H7 (cell line): Measurements from ENCODE around the gene SLC12A4. TPM values are rescaled to one million over a fixed set of nuclear protein-coding genes. Genes with fewer than 3 reads are reported as not detected.
"Not testable (repeated sequence)": the region's sequence is repeated elsewhere in the genome, so short reads cannot be mapped to it uniquely, and the experiment has no call there.

Experiments
- DNase-seq: peaks from one replicate; pipeline ENCODE4 v3.0.0; 2012
- H3K27me3 ChIP-seq: 2 replicates; pipeline ENCODE4 v1.6.0; 2011; ENCODE audit warnings: mild to moderate bottlenecking, low read length; ENCODE audit not compliant: control insufficient read depth, insufficient read depth
- H3K36me3 ChIP-seq: replicated peaks from 2 replicates; pipeline ENCODE4 v1.5.1; 2011; ENCODE audit warnings: low read length; ENCODE audit not compliant: control insufficient read depth, insufficient read depth
- H3K4me3 ChIP-seq: 2 replicates; pipeline ENCODE4 v1.5.1; 2011; ENCODE audit warnings: low read depth, mild to moderate bottlenecking, control low read depth, low read length, moderate library complexity; ENCODE audit not compliant: insufficient read depth
- total RNA-seq: library from RNA; depleted of rRNA; stranded (reverse); fragments of >200 nt; shearing (Covaris generic); gene quantifications from 2 replicates; pipeline ENCODE4 v1.2.3, GENCODE V29; 2014

Gene SLC12A4
- total RNA-seq, 1 experiment from 2014 or later = 43.2 TPM

- H3K27me3 ChIP-seq, DNase-seq, H3K36me3 ChIP-seq, H3K4me3 ChIP-seq: not testable (repeated sequence)
Measured at GRCh38 chr16:67994040-67994408, 25.6 kb upstream of the SLC12A4 start.

DNA sequence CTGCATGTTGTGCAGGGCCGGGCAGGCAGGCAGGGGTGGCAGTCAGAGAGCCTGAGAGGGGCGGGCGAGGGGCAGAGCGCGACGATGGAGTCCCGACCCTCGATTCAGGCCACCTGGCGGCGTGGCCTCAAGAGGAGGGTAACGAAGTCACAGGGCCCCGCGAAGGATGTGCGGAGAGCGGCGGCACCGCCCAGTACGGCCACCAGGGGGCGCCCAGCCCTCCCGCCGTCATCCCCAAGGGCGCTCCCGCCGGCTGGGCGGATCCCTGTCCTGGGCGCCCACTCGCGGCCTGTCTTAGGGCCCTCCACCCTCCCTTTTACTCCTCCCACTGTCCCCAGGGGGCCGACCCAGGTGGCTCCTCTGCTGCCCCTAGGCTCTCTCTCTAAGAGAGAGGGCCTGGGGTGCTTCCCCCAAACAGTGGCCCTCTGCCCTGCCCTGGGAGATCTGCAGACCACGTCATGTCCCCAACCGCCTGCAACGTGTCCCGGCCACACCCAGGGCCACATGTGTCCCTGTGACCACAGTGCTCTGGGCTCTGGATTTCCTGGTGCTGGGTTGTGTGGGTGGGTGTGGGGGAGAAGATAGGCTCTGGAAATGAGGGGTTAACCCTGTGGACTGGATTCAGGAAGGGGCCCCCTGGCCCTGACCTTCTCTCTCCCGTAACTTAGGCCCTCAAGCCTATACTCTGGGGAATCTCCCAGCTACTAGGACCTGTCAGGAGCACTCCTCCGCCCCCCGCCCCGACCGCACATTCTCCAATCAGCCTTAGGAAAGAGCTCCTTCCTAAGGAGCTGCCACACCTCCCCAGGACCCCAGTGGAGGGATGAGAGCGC is 25.0 kb upstream of the SLC12A4 start:
- Histone ChIP-seq H3K27me3 (peaks cover 6% of the 10 kb centered on the region; the same call in 1 of the 2 replicates), H3K4me3 (no peak overlapping the region), H3K36me3 (no peaks in the 10 kb centered on the region)
- DNase-seq = peak; percentile 97

DNA sequence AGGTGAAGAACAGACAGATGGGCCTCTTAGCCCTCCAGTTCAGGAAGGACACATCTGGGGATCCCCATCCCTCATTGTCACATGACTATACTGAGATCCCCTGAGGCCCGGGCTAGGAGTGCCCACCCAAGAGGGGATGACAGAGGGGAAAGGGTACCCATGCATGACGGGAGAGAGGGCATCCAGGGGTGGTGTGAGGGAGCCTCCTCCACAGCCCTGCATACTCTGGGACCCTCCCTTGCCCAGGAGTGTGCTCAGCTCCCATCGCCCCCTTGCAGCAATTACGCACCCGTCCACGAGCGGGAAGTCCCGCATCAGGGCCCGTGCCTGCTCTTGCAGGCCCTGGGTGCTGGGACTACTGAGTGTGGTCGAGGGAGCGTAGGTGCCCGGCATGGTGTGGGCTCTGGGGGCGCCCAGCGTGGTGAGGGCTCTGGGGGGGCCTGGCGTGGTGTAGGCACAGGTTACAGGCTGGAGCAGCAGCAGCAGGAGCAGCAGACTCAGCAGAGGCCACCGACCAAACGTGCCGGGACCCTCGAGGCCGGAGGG is 24.3 kb upstream of the SLC12A4 start:
- no peak for DNase-seq
- Histone ChIP-seq H3K4me3 (no peak overlapping the region), H3K36me3 (no peaks in the 10 kb centered on the region), H3K27me3 (peaks cover 6% of the 10 kb centered on the region; the same call in 1 of the 2 replicates)

GRCh38 chr16:67990018-67990386 is 21.6 kb upstream of the SLC12A4 start:
- H3K36me3 ChIP-seq = no peaks in the 10 kb centered on the region
- no peak overlapping the region for H3K4me3 ChIP-seq
- H3K27me3 ChIP-seq = peaks cover 6% of the 10 kb centered on the region; the same call in 1 of the 2 replicates
- DNase-seq = peak; percentile 4

DNA sequence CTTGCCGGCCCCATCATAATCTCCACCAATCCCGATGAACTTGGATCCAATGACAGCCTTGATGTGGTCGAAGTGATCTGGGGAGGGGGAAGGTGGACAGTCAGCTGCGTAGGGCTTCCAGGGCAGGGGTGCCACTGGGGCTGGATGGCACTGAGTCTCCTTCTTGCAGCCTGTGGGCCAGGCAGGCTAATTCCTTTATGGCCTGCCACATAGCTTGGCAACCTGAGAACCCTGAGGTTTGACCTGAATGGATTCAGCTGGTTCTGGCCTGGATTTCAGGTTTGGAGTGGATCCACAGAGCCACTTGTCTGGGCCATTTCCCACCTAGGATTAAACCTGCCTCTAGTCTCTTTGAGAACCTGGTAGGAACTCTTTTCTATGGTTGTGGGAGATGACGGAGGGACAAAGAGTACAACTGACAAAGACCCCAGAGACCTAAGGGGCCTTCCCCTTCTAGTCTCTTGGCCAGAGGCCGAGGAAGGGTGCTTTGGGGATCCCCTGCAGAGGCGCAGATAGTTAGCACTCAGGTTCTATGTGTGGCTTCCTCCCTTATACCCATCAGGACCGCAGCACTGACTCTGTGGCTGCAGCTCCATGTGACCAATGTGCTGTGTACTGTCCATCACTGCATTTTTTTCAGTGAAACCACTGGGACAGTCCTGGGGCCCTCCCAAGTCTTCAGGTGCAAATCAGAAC is 21.0 kb upstream of the SLC12A4 start:
- peak; percentile 9 for DNase-seq
- H3K36me3 ChIP-seq = no peaks in the 10 kb centered on the region

DNA sequence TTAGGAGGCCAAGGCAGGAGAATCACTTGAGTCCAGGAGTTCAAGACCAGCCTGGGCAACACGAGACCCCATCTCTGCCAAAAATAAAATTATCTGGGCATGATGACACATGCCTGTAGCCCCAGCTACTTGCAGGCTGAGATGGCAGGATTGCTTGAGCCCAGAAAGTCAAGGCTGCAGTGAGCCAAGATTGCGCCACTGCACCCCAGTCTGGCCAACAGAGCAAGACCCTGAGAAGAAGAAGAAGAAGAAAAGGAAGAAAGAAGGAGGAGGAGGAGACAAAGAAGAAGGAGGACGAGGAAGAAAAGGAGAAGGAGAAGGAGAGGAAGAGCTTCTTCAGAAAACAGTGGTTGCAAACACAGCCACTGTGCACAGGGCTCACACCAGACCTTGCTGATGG is 20.2 kb upstream of the SLC12A4 start:
- no peaks in the 10 kb centered on the region for H3K36me3 ChIP-seq
- no peak overlapping the region for H3K4me3 ChIP-seq
- no peak for DNase-seq
- peaks cover 6% of the 10 kb centered on the region; the same call in 1 of the 2 replicates for H3K27me3 ChIP-seq

More for the DNA sequence above, 21.0 kb upstream of the SLC12A4 start:
- H3K27me3 ChIP-seq = peaks cover 6% of the 10 kb centered on the region; the same call in 1 of the 2 replicates
- no peak overlapping the region for H3K4me3 ChIP-seq

GRCh38 chr16:67987460-67988160 is 19.2 kb upstream of the SLC12A4 start:
- peak; percentile 4 for DNase-seq
- Histone ChIP-seq H3K27me3 (peaks cover 1% of the 10 kb centered on the region; the same call in 1 of the 2 replicates), H3K36me3 (no peaks in the 10 kb centered on the region), H3K4me3 (no peak overlapping the region)

DNA sequence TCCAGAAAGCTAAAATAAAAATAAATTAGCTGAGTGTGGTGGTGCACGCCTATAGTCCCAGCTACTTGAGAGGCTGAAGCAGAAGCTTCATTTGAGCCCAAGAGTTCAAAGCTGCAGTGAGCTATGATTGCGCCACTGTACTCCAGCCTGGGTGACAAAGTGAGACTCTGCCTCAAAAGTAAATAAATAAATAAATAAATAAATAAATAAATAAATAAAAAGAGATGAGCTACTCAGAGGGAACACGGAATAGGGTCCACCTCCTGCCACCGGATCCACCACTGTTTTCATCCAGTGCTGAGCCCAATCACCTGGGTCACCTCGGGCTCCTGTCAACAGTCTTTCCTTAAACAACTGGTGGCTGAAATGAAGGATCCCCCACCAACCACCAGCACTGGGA is 18.5 kb upstream of the SLC12A4 start:
- no peak overlapping the region for H3K4me3 ChIP-seq
- peak; percentile 8 for DNase-seq
- H3K36me3 ChIP-seq = no peaks in the 10 kb centered on the region
- H3K27me3 ChIP-seq = no peaks in the 10 kb centered on the region

- Histone ChIP-seq H3K4me3 (no peak overlapping the region), H3K27me3 (no peaks in the 10 kb centered on the region; the same call in 1 of the 2 replicates), H3K36me3 (no peaks in the 10 kb centered on the region)
- no peak for DNase-seq
Measured at GRCh38 chr16:67982011-67982696, 13.7 kb upstream of the SLC12A4 start.

DNA sequence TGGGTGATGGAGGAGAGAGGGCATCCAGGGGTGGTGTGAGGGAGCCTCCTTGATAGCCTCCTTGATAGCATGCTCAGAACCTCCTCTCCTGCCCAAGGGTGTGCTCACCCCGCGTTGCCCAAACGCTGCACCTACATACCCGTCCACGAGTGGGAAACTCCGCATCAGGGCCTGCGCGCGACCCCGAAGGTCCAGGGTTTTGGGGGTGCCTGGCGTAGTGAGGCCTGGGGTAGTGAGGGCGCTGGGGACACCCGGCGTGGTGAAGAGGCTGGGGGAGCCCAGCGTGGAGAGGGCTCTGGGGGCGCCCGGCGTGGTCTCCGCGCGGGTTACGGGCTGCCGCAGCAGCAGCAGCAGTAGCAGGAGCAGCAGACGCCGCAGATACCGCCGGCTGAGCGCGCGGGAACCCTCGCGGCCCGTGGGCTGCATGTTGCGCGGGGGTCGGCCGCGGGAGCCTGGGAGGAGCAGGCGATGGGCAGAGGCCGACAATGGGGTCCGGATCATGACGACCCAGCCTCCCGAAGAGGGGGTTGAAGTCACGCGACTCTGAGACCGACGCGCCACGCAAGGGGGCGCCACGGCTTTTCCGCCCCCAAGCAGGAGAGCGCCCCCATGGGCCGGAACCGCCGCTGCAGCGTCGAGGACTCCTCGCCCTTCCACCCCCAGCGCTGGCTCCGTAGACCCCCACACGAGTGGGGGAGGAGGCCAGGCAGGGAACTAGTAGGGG is 11.7 kb upstream of the SLC12A4 start, which contains the start of gene DPEP3:
Gene DPEP3 (minus strand): TSS at position 545 of the 724 bp plus-strand sequence. CDS start 119 bp downstream, at position 426.
- Histone ChIP-seq H3K27me3 (peaks cover 1% of the 10 kb centered on the region; the same call in 1 of the 2 replicates), H3K4me3 (no peak within 1 kb of the TSS), H3K36me3 (no peaks in the 10 kb centered on the region)
- DNase-seq = peak; percentile 97

DNA sequence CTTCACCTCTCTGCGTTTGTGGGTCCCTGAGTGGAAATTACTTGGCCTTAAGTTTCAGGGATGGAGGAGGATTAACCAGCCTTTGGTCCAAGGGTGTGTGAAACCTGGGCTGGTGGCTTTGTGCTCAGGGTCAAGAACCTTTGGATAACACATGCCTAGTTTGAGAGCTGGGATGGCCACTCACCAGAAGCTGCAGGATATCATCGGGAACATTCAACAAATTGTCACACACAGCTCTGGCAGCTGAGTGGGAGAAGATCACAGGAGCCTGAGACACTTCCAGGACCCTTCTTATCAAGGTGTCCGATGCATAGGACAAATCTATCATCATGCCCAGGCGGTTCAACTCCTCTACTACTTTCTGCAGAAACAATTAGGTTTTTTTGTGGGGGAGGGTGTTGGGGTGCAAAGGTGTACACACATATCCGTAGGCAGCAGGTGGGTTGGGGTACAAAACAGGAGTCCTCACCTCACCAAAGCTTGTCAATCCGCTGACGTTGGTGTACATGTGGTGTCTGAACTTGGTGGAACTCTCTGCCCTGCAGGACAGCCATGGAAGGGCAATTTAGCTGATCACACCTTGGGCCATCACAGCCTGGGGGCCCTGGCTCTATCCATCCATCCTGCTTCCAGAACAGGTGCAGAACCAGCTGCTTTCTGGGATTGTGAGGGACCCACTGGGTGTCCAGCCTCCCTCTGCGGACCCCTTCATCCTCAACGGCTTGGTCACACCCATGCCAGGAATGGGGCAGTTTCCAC is 9.2 kb upstream of the SLC12A4 start:
- peak; percentile 34 for DNase-seq
- Histone ChIP-seq H3K4me3 (no peak overlapping the region), H3K27me3 (peaks cover 1% of the 10 kb centered on the region; the same call in 1 of the 2 replicates), H3K36me3 (no peaks in the 10 kb centered on the region)

DNA sequence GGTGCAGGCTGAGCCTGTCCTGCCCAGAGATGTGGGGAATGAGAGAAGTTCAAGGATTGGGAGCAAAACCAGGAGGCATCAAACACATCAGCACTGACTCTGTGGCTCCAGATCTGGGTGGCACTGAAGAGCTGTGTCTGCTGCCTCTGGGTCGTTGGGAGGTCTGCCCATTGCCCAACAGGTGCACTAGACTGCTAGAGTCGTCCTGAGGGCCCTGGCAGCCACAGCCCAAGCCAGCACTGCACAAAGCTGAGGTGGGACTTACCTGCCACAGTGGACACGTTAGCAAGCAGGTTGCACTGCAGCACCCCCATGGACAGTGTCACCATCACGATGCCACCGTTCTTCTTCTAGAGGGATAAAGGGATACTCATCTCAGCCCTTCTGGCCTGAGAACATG is 8.6 kb upstream of the SLC12A4 start:
- no peak for DNase-seq
- Histone ChIP-seq H3K4me3 (no peak overlapping the region), H3K36me3 (no peaks in the 10 kb centered on the region), H3K27me3 (peaks cover 1% of the 10 kb centered on the region; the same call in 1 of the 2 replicates)

DNA sequence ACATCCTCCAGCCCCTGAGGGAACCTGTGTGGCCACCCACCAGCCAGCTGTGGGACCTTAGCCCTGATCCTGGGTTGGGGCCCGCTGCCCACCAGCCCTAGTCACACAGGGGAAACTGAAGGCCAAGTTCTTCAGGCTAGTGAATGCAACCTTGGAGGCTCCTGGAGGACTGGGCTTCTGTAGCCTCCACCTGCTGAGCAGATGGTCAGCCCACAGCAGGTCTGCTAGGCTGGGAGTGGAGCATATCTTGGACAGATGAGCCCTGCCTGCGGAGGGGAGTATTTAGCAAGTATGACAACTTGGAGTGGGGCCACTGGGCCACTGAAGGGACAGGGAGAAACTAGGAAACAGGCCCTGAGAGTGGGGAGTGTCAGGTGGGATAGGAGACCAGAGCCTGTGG is 7.8 kb upstream of the SLC12A4 start:
- DNase-seq = no peak
- Histone ChIP-seq H3K4me3 (no peak overlapping the region), H3K36me3 (no peaks in the 10 kb centered on the region), H3K27me3 (peaks cover 1% of the 10 kb centered on the region; the same call in 1 of the 2 replicates)
